GM12878 (cell line): ENCODE data around the gene SLC38A5.

Source experiments
- PBX3 ChIP-seq: IDR thresholded peaks from 2 replicates; pipeline ENCODE4 v1.6.1; 2011; ENCODE audit warnings: mild to moderate bottlenecking, low read depth, low read length, moderate library complexity; ENCODE audit not compliant: insufficient replicate concordance
- POLR2A ChIP-seq: IDR thresholded peaks from 2 replicates; pipeline ENCODE4 v1.6.1; 2011; ENCODE audit warnings: low read depth, mild to moderate bottlenecking, low read length
- RB1 ChIP-seq: fragments of 450-650 bp; formaldehyde crosslinking; IDR thresholded peaks from 2 replicates; pipeline ENCODE4 v1.6.1; 2017; ENCODE audit warnings: mild to moderate bottlenecking, borderline replicate concordance
- TBL1XR1 ChIP-seq: IDR thresholded peaks from 2 replicates; pipeline ENCODE4 v1.6.1; 2012; ENCODE audit warnings: low read depth, low read length, improper control_type of control experiment

- no peak for TF ChIP-seq POLR2A
- no peak for TF ChIP-seq RB1
- TF ChIP-seq TBL1XR1: no peak
- TF ChIP-seq PBX3: no peak
Measured at GRCh38 chrX:48487362-48487798, 17.3 kb upstream of the SLC38A5 start.
